ENCODE results near the gene RAB27A.
"Not testable (repeated sequence)": the region's sequence is repeated elsewhere in the genome, so short reads cannot be mapped to it uniquely, and the experiment has no call there.

The RAB27A gene

DNA sequence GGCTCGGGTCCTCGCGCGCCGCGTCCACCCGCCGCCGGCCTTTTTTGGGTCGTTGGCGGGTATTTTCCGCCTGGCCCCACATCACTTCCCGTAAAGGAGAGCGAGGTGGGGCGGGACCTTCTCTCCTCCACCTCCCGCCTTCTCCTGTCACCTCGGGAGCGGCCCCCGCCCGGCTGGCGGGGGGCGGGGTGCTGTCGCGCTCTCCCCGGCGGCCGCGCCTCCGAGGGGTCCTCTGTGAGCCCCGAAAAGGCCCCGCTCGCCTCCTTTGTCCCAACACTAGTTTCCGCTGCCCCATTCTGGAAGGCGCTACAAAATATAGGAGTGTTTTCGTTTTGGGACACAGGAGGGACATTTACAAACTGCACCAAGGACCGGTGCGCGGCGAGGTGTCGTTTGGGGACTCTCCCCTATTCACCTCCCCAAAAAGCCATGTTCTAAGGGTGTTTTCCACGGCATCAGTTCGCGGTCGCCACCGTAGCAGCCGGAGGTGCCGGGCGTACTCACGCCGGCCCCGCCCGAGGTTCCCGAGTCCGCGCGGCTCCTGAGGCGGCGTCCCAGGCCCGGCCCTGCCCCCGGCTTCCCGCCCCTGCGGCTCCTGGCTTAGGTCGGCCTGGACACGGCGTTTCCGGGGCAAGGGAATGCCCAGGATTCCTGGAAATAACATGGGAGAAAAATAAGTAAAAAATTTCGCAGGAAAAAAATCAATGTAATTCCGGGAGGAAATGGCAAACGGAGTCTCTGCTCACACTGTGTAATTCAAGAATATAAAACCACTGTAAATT lies at the start of gene RAB27A:
RAB27A (minus strand) TSS at position 68 of the 782 bp plus-strand sequence. CDS start 54,879 bp downstream, outside the sequence.
- Mint-ChIP-seq H3K9me3 (no peaks in the 10 kb centered on the region), H3K36me3 (ENCODE audit: insufficient read depth) (peaks cover 30% of the 10 kb centered on the region), H3K4me3 (peak within 1 kb of the TSS; percentile 96), H3K4me1 (peaks cover 45% of the 10 kb centered on the region), H3K27me3 (no peaks in the 10 kb centered on the region), H3K27ac (ENCODE audit: low read depth) (peak within 1 kb of the TSS; percentile 95)
- peak; percentile 59 to 69 for DNase-seq (ENCODE audit: low spot score in 2 of 2)
- peak; percentile 76 for ATAC-seq (replicated peaks; ENCODE audit: extremely low read depth, poor library complexity, severe bottlenecking)

GRCh38 chr15:55337160-55337559 lies 47.5 kb upstream of the RAB27A start:
- Mint-ChIP-seq H3K4me3 (no peak overlapping the region), H3K36me3 (ENCODE audit: insufficient read depth) (peaks cover 24% of the 10 kb centered on the region)

GRCh38 chr15:55334997-55335396 lies 45.4 kb upstream of the RAB27A start:
- Mint-ChIP-seq H3K4me3 (no peak overlapping the region), H3K9me3 (no peaks in the 10 kb centered on the region), H3K27ac (ENCODE audit: low read depth) (peak overlapping the region; percentile 70), H3K27me3 (no peaks in the 10 kb centered on the region), H3K4me1 (peaks cover 10% of the 10 kb centered on the region), H3K36me3 (ENCODE audit: insufficient read depth) (peaks cover 35% of the 10 kb centered on the region)
- DNase-seq (ENCODE audit: low spot score in 2 of 2) (no peak), ATAC-seq (replicated peaks; ENCODE audit: extremely low read depth, poor library complexity, severe bottlenecking) (no peak)

More at GRCh38 chr15:55337160-55337559, 47.5 kb upstream of the RAB27A start:
- no peaks in the 10 kb centered on the region for H3K9me3 Mint-ChIP-seq
- no peaks in the 10 kb centered on the region for H3K27me3 Mint-ChIP-seq
- H3K4me1 Mint-ChIP-seq, result peaks cover 4% of the 10 kb centered on the region
- no peak for DNase-seq (ENCODE audit: low spot score in 2 of 2)
- ATAC-seq (replicated peaks; ENCODE audit: extremely low read depth, poor library complexity, severe bottlenecking), result no peak
- no peak overlapping the region for H3K27ac Mint-ChIP-seq (ENCODE audit: low read depth)

DNA sequence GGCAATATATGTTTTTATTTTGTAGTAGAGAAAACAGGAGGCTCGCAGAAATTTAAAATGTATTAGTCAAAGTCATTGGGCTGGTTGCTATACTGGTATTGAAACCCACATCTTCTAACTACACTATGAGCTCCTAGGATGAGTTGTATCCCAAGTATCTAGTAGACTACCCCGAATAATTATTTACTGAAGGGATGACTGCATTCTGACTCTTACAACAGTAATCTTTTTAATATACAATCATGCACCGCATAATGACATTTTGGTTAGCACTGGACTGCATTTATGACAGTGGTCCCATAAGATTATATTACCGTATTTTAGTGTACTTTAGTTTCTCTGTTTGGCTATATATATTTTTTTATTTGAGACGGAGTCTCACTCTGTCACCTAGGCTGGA lies 44.8 kb upstream of the RAB27A start:
- no peak for DNase-seq (ENCODE audit: low spot score in 2 of 2)
- peaks cover 30% of the 10 kb centered on the region for H3K36me3 Mint-ChIP-seq (ENCODE audit: insufficient read depth)
- H3K9me3 Mint-ChIP-seq, result no peaks in the 10 kb centered on the region
- peaks cover 10% of the 10 kb centered on the region for H3K4me1 Mint-ChIP-seq
- H3K4me3 Mint-ChIP-seq, result no peak overlapping the region
- H3K27me3 Mint-ChIP-seq, result no peaks in the 10 kb centered on the region
- no peak for ATAC-seq (replicated peaks; ENCODE audit: extremely low read depth, poor library complexity, severe bottlenecking)
- no peak overlapping the region for H3K27ac Mint-ChIP-seq (ENCODE audit: low read depth)

- no peaks in the 10 kb centered on the region for H3K27me3 Mint-ChIP-seq
- H3K27ac Mint-ChIP-seq (ENCODE audit: low read depth), result no peak overlapping the region
- no peak for DNase-seq (ENCODE audit: low spot score in 2 of 2)
- H3K4me3 Mint-ChIP-seq, result no peak overlapping the region
- H3K9me3 Mint-ChIP-seq, result no peaks in the 10 kb centered on the region
- peaks cover 22% of the 10 kb centered on the region for H3K4me1 Mint-ChIP-seq
- peaks cover 29% of the 10 kb centered on the region for H3K36me3 Mint-ChIP-seq (ENCODE audit: insufficient read depth)
- no peak for ATAC-seq (replicated peaks; ENCODE audit: extremely low read depth, poor library complexity, severe bottlenecking)
Observed at GRCh38 chr15:55327387-55327786, 37.8 kb upstream of the RAB27A start.

DNA sequence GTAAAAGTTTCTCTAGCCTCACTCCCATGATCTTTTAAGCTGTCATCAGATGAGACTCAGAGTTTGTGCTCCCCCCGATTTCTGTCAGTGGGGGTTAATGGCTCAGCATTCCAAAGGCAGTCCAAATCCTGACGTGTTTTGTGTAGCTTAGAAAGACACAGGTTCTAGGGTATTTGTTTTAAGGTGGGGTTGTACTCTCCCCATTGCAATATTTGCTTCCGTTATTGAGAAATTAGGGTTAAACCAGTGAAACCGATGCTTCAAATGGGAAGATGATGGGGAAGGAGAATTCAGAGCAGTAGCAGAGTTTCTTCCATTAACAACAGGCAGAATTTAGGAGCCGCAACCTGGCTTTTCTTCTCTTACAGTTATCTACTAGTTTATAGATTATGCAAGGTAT lies 32.9 kb upstream of the RAB27A start:
- Mint-ChIP-seq H3K4me1 (peaks cover 36% of the 10 kb centered on the region), H3K36me3 (ENCODE audit: insufficient read depth) (peaks cover 25% of the 10 kb centered on the region), H3K9me3 (no peaks in the 10 kb centered on the region), H3K27me3 (no peaks in the 10 kb centered on the region), H3K27ac (ENCODE audit: low read depth) (no peak overlapping the region), H3K4me3 (no peak overlapping the region)
- ATAC-seq (replicated peaks; ENCODE audit: extremely low read depth, poor library complexity, severe bottlenecking) (no peak), DNase-seq (ENCODE audit: low spot score in 2 of 2) (no peak)

GRCh38 chr15:55320963-55321362 lies 31.4 kb upstream of the RAB27A start:
- H3K27me3 Mint-ChIP-seq, result no peaks in the 10 kb centered on the region
- ATAC-seq (replicated peaks; ENCODE audit: extremely low read depth, poor library complexity, severe bottlenecking) (no peak), DNase-seq (ENCODE audit: low spot score in 2 of 2) (no peak)
- peaks cover 29% of the 10 kb centered on the region for H3K36me3 Mint-ChIP-seq (ENCODE audit: insufficient read depth)
- H3K9me3 Mint-ChIP-seq, result no peaks in the 10 kb centered on the region
- no peak overlapping the region for H3K27ac Mint-ChIP-seq (ENCODE audit: low read depth)
- peaks cover 49% of the 10 kb centered on the region for H3K4me1 Mint-ChIP-seq
- H3K4me3 Mint-ChIP-seq, result no peak overlapping the region

DNA sequence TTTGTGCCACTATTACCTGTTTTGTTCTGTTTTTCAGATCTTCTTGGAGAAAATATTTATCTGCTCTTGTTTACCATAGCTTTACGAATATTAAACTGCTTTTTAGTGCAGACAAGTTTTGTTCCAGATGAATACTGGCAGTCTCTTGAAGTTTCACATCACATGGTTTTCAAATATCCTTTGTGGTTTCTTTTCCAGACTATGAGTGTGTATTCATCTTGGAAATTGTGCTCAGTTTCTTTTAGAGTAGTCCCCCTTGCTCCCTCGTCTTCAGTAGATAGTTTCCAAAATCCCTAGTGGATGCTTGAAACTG lies 30.6 kb upstream of the RAB27A start:
- Mint-ChIP-seq H3K36me3 (ENCODE audit: insufficient read depth) (peaks cover 26% of the 10 kb centered on the region), H3K27me3 (no peaks in the 10 kb centered on the region), H3K27ac (ENCODE audit: low read depth) (no peak overlapping the region), H3K4me3 (peak overlapping the region; percentile 98), H3K4me1 (peaks cover 55% of the 10 kb centered on the region), H3K9me3 (no peaks in the 10 kb centered on the region)
- no peak for ATAC-seq (replicated peaks; ENCODE audit: extremely low read depth, poor library complexity, severe bottlenecking)
- no peak for DNase-seq (ENCODE audit: low spot score in 2 of 2)

- H3K9me3 Mint-ChIP-seq, result no peaks in the 10 kb centered on the region
- no peaks in the 10 kb centered on the region for H3K27me3 Mint-ChIP-seq
- H3K4me3 Mint-ChIP-seq, result peak overlapping the region; percentile 98
- DNase-seq (ENCODE audit: low spot score in 2 of 2) (no peak), ATAC-seq (replicated peaks; ENCODE audit: extremely low read depth, poor library complexity, severe bottlenecking) (no peak)
- peak overlapping the region; percentile 100 for H3K27ac Mint-ChIP-seq (ENCODE audit: low read depth)
- peaks cover 26% of the 10 kb centered on the region for H3K36me3 Mint-ChIP-seq (ENCODE audit: insufficient read depth)
- H3K4me1 Mint-ChIP-seq, result peaks cover 60% of the 10 kb centered on the region
Observed at GRCh38 chr15:55319537-55320237, 30.1 kb upstream of the RAB27A start.

- Mint-ChIP-seq H3K4me1 (peaks cover 61% of the 10 kb centered on the region), H3K27ac (ENCODE audit: low read depth) (peak within 1 kb of the TSS; percentile 100), H3K4me3 (peak within 1 kb of the TSS; percentile 98), H3K27me3 (no peaks in the 10 kb centered on the region), H3K36me3 (ENCODE audit: insufficient read depth) (peaks cover 25% of the 10 kb centered on the region), H3K9me3 (no peaks in the 10 kb centered on the region)
- peak; percentile 90 for ATAC-seq (replicated peaks; ENCODE audit: extremely low read depth, poor library complexity, severe bottlenecking)
- peak; percentile 74 to 75 for DNase-seq (ENCODE audit: low spot score in 2 of 2)
Observed at GRCh38 chr15:55318588-55319494, 29.2 kb upstream of the RAB27A start, which contains the start of the genes PIGB and PIGBOS1. Gene PIGB (plus strand): TSS chr15:55319222. CDS start chr15:55319251, 29 bp downstream. Gene PIGBOS1 (minus strand): TSS chr15:55319123. CDS start chr15:55317792, 1,331 bp downstream.

GRCh38 chr15:55302801-55303200 lies 13.2 kb upstream of the RAB27A start:
- not testable (repeated sequence) for H3K27me3 Mint-ChIP-seq; H3K36me3 Mint-ChIP-seq (ENCODE audit: insufficient read depth); H3K9me3 Mint-ChIP-seq; DNase-seq (ENCODE audit: low spot score in 2 of 2); H3K4me1 Mint-ChIP-seq; ATAC-seq (replicated peaks; ENCODE audit: extremely low read depth, poor library complexity, severe bottlenecking); H3K27ac Mint-ChIP-seq (ENCODE audit: low read depth); H3K4me3 Mint-ChIP-seq

DNA sequence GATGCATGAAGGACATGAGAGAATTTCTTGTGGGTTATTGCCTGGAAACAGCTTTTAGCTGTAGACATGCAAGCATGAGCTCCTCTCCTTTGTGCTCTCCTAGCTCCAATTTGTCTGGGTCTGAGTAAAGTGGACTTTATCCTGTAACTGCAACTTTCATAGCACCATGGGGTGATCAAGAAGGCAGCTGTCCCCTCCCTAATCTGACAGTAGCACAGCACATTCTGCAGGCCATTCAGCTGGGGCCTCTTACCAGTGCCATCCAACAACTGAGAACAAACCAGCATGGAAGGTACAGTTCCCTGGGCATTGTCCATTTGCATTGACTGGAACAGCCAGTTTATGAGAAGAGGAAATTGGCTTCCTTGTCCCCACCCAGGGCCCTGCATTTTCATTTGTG lies 7.7 kb upstream of the RAB27A start:
- Mint-ChIP-seq H3K27me3 (no peaks in the 10 kb centered on the region), H3K4me3 (no peak overlapping the region), H3K27ac (ENCODE audit: low read depth) (no peak overlapping the region), H3K9me3 (no peaks in the 10 kb centered on the region), H3K36me3 (ENCODE audit: insufficient read depth) (peaks cover 2% of the 10 kb centered on the region), H3K4me1 (no peaks in the 10 kb centered on the region)
- DNase-seq (ENCODE audit: low spot score in 2 of 2) (no peak), ATAC-seq (replicated peaks; ENCODE audit: extremely low read depth, poor library complexity, severe bottlenecking) (no peak)

Measured in central memory CD8-positive, alpha-beta T cell (primary cell).